ENCODE results near the gene ANGEL1. TPM values are rescaled to one million over a fixed set of nuclear protein-coding genes. Genes with fewer than 3 reads are reported as not detected.

ANGEL1 gene
- total RNA-seq, 1 experiment from 2014 or later = 19.1 TPM

- Histone ChIP-seq H3K27me3 (ENCODE audit: control insufficient read depth, insufficient read depth, low read length) (no peaks in the 10 kb centered on the region), H3K36me3 (ENCODE audit: control insufficient read depth, insufficient read depth, low read length) (no peaks in the 10 kb centered on the region), H3K9me3 (ENCODE audit: control insufficient read depth, insufficient read depth, low read depth, low read length) (peaks cover 7% of the 10 kb centered on the region; the same call in 1 of the 2 replicates), H3K27ac (ENCODE audit: low read length) (no peak overlapping the region), H3K4me3 (ENCODE audit: low read depth in 2 of 2, low read length in 2 of 2) (no peak overlapping the region), H3K4me1 (ENCODE audit: control insufficient read depth, insufficient read depth, low read length) (no peaks in the 10 kb centered on the region)
- DNase-seq (ENCODE audit: low read depth, low spot score) = no peak
- ChIA-PET CTCF (no interaction called here), POLR2A (no interaction called here)
- in situ Hi-C loops (cut with HindIII; ENCODE audit: low pct_unique_long_range_greater_than_20kb, low sequenced_read_pairs) (no loop called here), intact Hi-C loops (cut with micrococcal nuclease; ENCODE audit: unreplicated experiment) (no loop called here)
- no TSS peak for BruUV-seq (replicated peaks)
- ATAC-seq = no peak
- TF ChIP-seq TCF7L2 (IDR thresholded peaks at IDR 0.05; ENCODE audit: low read depth, low read length) (no peak), POLR2AphosphoS5 (IDR thresholded peaks at IDR 0.05; ENCODE audit: low read depth, low read length) (no peak), CTCF (IDR thresholded peaks at IDR 0.05) (no peak), SIN3A (IDR thresholded peaks at IDR 0.05; ENCODE audit: borderline replicate concordance, insufficient read depth, low read depth, low read length) (no peak)
- TF ChIP-seq, protein P1, sequence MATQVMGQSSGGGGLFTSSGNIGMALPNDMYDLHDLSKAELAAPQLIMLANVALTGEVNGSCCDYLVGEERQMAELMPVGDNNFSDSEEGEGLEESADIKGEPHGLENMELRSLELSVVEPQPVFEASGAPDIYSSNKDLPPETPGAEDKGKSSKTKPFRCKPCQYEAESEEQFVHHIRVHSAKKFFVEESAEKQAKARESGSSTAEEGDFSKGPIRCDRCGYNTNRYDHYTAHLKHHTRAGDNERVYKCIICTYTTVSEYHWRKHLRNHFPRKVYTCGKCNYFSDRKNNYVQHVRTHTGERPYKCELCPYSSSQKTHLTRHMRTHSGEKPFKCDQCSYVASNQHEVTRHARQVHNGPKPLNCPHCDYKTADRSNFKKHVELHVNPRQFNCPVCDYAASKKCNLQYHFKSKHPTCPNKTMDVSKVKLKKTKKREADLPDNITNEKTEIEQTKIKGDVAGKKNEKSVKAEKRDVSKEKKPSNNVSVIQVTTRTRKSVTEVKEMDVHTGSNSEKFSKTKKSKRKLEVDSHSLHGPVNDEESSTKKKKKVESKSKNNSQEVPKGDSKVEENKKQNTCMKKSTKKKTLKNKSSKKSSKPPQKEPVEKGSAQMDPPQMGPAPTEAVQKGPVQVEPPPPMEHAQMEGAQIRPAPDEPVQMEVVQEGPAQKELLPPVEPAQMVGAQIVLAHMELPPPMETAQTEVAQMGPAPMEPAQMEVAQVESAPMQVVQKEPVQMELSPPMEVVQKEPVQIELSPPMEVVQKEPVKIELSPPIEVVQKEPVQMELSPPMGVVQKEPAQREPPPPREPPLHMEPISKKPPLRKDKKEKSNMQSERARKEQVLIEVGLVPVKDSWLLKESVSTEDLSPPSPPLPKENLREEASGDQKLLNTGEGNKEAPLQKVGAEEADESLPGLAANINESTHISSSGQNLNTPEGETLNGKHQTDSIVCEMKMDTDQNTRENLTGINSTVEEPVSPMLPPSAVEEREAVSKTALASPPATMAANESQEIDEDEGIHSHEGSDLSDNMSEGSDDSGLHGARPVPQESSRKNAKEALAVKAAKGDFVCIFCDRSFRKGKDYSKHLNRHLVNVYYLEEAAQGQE (IDR thresholded peaks at IDR 0.05; ENCODE audit: insufficient read depth in 1 of 2, low read depth in 2 of 2, low read length in 1 of 2) = no peak
Measured at GRCh38 chr14:76742185-76742584, 70.5 kb downstream of the ANGEL1 start.

DNA sequence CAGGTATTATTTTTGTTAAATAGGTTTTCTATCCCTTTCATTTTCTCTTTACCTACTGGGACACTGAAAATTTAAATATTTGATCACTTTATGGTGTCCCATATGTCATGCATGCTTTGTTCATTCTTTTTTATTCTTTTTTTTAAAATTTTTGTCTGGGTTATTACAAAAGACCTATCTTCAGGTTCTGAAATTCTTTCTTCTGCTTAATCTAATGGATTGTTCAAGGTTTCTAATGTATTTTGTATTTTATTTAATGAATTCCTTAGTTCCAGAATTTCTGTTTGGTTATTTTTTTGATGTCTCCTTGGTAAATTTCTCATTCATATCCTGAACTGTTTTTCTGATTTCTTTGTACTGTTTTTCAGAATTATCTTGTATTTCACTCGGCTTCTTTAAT lies 71.6 kb downstream of the ANGEL1 start:
- H3K27ac ChIP-seq (ENCODE audit: low read length) = no peak overlapping the region
- no peak for ATAC-seq
- TF ChIP-seq, protein P1 (IDR thresholded peaks at IDR 0.05; ENCODE audit: insufficient read depth in 1 of 2, low read depth in 2 of 2, low read length in 1 of 2) = no peak
- no peak for TF ChIP-seq TCF7L2 (IDR thresholded peaks at IDR 0.05; ENCODE audit: low read depth, low read length)
- no peak for TF ChIP-seq POLR2AphosphoS5 (IDR thresholded peaks at IDR 0.05; ENCODE audit: low read depth, low read length)
- TF ChIP-seq SIN3A (IDR thresholded peaks at IDR 0.05; ENCODE audit: borderline replicate concordance, insufficient read depth, low read depth, low read length) = no peak
- no peak for TF ChIP-seq CTCF (IDR thresholded peaks at IDR 0.05)
- H3K36me3 ChIP-seq (ENCODE audit: control insufficient read depth, insufficient read depth, low read length) = no peaks in the 10 kb centered on the region
- H3K4me1 ChIP-seq (ENCODE audit: control insufficient read depth, insufficient read depth, low read length) = no peaks in the 10 kb centered on the region
- peaks cover 7% of the 10 kb centered on the region; the same call in 1 of the 2 replicates for H3K9me3 ChIP-seq (ENCODE audit: control insufficient read depth, insufficient read depth, low read depth, low read length)
- no TSS peak for BruUV-seq (replicated peaks)
- CTCF ChIA-PET = no interaction called here
- no peak for DNase-seq (ENCODE audit: low read depth, low spot score)
- in situ Hi-C loops (cut with HindIII; ENCODE audit: low pct_unique_long_range_greater_than_20kb, low sequenced_read_pairs) = no loop called here
- POLR2A ChIA-PET = interaction anchor here (0.6 kb wide), 1 partner anchor 145 kb away, joined by 4 read pairs; no protein-coding TSS in a partner anchor
- H3K27me3 ChIP-seq (ENCODE audit: control insufficient read depth, insufficient read depth, low read length) = no peaks in the 10 kb centered on the region
- H3K4me3 ChIP-seq (ENCODE audit: low read depth in 2 of 2, low read length in 2 of 2) = no peak overlapping the region
- intact Hi-C loops (cut with micrococcal nuclease; ENCODE audit: unreplicated experiment) = no loop called here

Data from Panc1 (cell line).